ENCODE data around the gene DOK6.
A peak's percentile ranks its signal among the peaks of the same experiment; 100 is the strongest.

Gene DOK6

GRCh38 chr18:69414184-69414583 is 13.5 kb downstream of the DOK6 start:
- no peak for DNase-seq (ENCODE audit: extremely low read depth, low read depth)
- H3K4me3 ChIP-seq (replicated peaks; ENCODE audit: low read depth, low read length), result no peak overlapping the region
- no peak for TF ChIP-seq CTCF (IDR thresholded peaks at IDR 0.05; ENCODE audit: low read depth, low read length, missing control alignments)

DNA sequence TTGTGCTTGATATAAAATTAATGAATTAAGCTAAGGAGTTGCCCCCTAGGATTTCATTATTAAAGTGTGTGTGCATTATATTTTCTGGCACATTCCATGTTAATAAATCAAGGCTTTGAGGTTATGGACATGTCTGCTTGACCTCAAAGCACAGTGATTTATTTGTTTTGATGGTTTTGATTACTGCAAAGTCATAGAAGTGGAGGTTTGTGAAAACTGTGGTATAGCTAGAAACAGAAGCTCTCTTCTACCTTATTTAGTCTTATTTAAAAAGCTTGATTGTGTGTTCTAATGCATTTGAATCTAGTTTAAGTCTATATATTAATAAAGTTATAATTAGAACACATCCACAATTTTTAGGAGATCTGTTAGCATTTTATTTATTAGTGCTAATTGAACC is 32.2 kb downstream of the DOK6 start:
- no peak for DNase-seq (ENCODE audit: extremely low read depth, low read depth)
- no peak for TF ChIP-seq CTCF (IDR thresholded peaks at IDR 0.05; ENCODE audit: low read depth, low read length, missing control alignments)
- no peak overlapping the region for H3K4me3 ChIP-seq (replicated peaks; ENCODE audit: low read depth, low read length)

GRCh38 chr18:69435000-69435399 is 34.3 kb downstream of the DOK6 start:
- no peak for DNase-seq (ENCODE audit: extremely low read depth, low read depth)
- no peak for TF ChIP-seq CTCF (IDR thresholded peaks at IDR 0.05; ENCODE audit: low read depth, low read length, missing control alignments)

DNA sequence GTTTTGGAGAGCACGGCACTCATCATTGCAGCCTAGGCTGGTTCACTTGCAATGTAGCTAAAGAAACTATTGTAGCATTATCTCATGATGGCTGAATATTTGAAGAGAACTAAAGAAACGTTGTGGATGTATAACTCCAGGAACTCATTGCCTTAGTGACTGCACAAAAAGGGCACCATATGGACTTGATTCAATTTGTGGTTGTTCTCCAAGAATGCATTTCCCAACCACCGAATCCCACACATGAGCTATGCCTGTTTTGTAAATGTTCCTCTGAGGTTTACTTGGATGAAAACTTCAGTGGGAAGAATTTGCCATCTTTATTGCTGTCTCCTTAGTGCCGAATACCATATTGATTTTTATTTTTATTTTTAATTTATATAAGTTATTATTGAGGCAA is 43.5 kb downstream of the DOK6 start:
- DNase-seq (ENCODE audit: extremely low read depth, low read depth), result no peak

More at GRCh38 chr18:69435000-69435399, 34.3 kb downstream of the DOK6 start:
- no peak overlapping the region for H3K4me3 ChIP-seq (replicated peaks; ENCODE audit: low read depth, low read length)

DNA sequence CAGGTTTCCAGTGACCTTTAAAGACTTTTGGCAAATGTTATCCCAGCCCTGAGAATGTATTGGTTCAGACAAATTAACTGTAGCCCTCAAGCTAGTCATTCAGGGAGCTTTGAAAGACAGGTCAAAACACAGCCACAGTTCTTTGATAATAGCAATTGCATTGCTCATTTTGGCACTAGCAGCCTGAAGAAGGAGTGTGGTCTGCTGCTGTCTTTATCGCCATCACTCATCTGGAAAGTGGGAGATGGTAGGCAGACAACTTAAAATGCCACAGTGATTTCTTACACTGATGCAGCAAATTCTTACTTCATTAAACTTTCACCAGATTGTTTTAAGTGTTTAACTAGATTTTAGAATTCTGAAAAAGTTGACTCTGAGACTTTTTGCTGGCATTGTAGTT is 47.2 kb downstream of the DOK6 start:
- H3K4me3 ChIP-seq (replicated peaks; ENCODE audit: low read depth, low read length), result no peak overlapping the region
- DNase-seq (ENCODE audit: extremely low read depth, low read depth), result no peak
- TF ChIP-seq CTCF (IDR thresholded peaks at IDR 0.05; ENCODE audit: low read depth, low read length, missing control alignments), result no peak

More for the DNA sequence above, 43.5 kb downstream of the DOK6 start:
- no peak for TF ChIP-seq CTCF (IDR thresholded peaks at IDR 0.05; ENCODE audit: low read depth, low read length, missing control alignments)
- H3K4me3 ChIP-seq (replicated peaks; ENCODE audit: low read depth, low read length), result no peak overlapping the region

GRCh38 chr18:69455125-69455524 is 54.4 kb downstream of the DOK6 start:
- H3K4me3 ChIP-seq (replicated peaks; ENCODE audit: low read depth, low read length), result no peak overlapping the region
- no peak for TF ChIP-seq CTCF (IDR thresholded peaks at IDR 0.05; ENCODE audit: low read depth, low read length, missing control alignments)
- DNase-seq (ENCODE audit: extremely low read depth, low read depth), result no peak

DNA sequence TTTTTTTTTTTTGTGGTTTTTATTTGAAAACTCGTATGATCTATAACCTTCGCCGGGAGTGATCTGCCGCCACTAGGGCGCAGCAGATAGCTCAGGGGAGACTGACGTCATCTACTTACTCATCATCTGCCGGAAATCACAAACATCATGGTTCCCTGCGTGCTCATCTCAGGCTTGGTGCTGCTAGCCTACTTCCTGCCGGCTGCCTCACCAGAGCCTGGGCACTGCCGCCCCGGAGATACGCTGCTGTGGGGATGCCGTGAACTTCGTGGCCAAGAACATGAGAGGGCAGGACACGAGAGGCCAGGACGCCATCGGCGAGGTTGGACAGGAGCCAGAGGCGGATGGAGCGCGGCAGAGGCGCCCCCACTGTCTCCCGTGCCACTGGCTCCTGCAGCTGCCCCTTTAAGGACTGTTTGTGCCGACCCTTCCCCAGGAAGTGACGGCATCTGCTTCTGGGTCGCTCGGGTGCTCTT is 68.8 kb downstream of the DOK6 start:
- DNase-seq (ENCODE audit: extremely low read depth, low read depth), result peak; percentile 11
- TF ChIP-seq CTCF (IDR thresholded peaks at IDR 0.05; ENCODE audit: low read depth, low read length, missing control alignments), result peak; percentile 47
- H3K4me3 ChIP-seq (replicated peaks; ENCODE audit: low read depth, low read length), result no peak overlapping the region

Measured in HFF-Myc (cell line).